Measurements from ENCODE around the gene USH2A.

DNA sequence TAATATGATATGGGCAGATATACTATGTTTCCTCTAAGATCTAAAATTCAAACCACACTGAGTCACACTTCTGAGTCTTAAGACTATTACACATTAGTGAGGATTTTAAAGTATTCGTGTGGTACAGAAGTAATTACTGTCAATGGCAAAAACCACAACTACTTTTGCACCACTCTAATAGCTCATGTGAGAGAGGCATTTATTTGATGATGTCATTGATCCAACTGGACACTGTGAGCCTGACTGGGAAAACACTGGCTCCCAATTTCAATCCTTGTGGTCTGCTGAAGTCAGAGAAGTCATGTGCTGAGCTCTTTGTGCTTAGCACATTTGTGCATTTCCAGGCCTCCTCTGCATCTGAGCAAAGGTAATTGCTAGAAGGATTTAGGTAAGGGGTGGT lies 377.8 kb downstream of the USH2A start:
- TF ChIP-seq, protein P1, sequence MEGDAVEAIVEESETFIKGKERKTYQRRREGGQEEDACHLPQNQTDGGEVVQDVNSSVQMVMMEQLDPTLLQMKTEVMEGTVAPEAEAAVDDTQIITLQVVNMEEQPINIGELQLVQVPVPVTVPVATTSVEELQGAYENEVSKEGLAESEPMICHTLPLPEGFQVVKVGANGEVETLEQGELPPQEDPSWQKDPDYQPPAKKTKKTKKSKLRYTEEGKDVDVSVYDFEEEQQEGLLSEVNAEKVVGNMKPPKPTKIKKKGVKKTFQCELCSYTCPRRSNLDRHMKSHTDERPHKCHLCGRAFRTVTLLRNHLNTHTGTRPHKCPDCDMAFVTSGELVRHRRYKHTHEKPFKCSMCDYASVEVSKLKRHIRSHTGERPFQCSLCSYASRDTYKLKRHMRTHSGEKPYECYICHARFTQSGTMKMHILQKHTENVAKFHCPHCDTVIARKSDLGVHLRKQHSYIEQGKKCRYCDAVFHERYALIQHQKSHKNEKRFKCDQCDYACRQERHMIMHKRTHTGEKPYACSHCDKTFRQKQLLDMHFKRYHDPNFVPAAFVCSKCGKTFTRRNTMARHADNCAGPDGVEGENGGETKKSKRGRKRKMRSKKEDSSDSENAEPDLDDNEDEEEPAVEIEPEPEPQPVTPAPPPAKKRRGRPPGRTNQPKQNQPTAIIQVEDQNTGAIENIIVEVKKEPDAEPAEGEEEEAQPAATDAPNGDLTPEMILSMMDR (IDR thresholded peaks at IDR 0.05; ENCODE audit: poor library complexity, severe bottlenecking), result no peak
- TF ChIP-seq POLR2AphosphoS5 (IDR thresholded peaks at IDR 0.05) (no peak), TAF1 (IDR thresholded peaks at IDR 0.05; ENCODE audit: low read depth) (no peak), EZH2 (IDR thresholded peaks at IDR 0.05; ENCODE audit: borderline replicate concordance, insufficient read depth, low read length, poor library complexity, severe bottlenecking) (no peak), EP300 (conservative IDR thresholded peaks at IDR 0.05; ENCODE audit: poor library complexity, severe bottlenecking) (no peak), MXI1 (conservative IDR thresholded peaks at IDR 0.05; ENCODE audit: poor library complexity, severe bottlenecking) (no peak), SMC3 (conservative IDR thresholded peaks at IDR 0.05; ENCODE audit: poor library complexity) (no peak), RAD21 (conservative IDR thresholded peaks at IDR 0.05) (no peak)
- TF ChIP-seq, protein P2, sequence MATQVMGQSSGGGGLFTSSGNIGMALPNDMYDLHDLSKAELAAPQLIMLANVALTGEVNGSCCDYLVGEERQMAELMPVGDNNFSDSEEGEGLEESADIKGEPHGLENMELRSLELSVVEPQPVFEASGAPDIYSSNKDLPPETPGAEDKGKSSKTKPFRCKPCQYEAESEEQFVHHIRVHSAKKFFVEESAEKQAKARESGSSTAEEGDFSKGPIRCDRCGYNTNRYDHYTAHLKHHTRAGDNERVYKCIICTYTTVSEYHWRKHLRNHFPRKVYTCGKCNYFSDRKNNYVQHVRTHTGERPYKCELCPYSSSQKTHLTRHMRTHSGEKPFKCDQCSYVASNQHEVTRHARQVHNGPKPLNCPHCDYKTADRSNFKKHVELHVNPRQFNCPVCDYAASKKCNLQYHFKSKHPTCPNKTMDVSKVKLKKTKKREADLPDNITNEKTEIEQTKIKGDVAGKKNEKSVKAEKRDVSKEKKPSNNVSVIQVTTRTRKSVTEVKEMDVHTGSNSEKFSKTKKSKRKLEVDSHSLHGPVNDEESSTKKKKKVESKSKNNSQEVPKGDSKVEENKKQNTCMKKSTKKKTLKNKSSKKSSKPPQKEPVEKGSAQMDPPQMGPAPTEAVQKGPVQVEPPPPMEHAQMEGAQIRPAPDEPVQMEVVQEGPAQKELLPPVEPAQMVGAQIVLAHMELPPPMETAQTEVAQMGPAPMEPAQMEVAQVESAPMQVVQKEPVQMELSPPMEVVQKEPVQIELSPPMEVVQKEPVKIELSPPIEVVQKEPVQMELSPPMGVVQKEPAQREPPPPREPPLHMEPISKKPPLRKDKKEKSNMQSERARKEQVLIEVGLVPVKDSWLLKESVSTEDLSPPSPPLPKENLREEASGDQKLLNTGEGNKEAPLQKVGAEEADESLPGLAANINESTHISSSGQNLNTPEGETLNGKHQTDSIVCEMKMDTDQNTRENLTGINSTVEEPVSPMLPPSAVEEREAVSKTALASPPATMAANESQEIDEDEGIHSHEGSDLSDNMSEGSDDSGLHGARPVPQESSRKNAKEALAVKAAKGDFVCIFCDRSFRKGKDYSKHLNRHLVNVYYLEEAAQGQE (IDR thresholded peaks at IDR 0.05; ENCODE audit: borderline replicate concordance), result no peak
